AG09309 (cell line): ENCODE data around the gene VWA5B1.

Source experiments
- DNase-seq: peaks from one replicate; pipeline ENCODE4 v3.0.0-alpha.2; 2010; ENCODE audit warnings: low read depth
- H3K4me3 ChIP-seq: 2 replicates; pipeline ENCODE4 v1.5.1; 2011; ENCODE audit warnings: mild to moderate bottlenecking, low read depth, low read length, moderate library complexity; ENCODE audit not compliant: control insufficient read depth
- TF ChIP-seq, protein P1 (sequence below): IDR thresholded peaks from 2 replicates; pipeline ENCODE4 v1.5.1; 2011; ENCODE audit warnings: mild to moderate bottlenecking, low read depth, low read length, inconsistent platforms; ENCODE audit not compliant: insufficient read depth, control insufficient read depth; ENCODE audit errors: missing control alignments

Gene VWA5B1

DNA sequence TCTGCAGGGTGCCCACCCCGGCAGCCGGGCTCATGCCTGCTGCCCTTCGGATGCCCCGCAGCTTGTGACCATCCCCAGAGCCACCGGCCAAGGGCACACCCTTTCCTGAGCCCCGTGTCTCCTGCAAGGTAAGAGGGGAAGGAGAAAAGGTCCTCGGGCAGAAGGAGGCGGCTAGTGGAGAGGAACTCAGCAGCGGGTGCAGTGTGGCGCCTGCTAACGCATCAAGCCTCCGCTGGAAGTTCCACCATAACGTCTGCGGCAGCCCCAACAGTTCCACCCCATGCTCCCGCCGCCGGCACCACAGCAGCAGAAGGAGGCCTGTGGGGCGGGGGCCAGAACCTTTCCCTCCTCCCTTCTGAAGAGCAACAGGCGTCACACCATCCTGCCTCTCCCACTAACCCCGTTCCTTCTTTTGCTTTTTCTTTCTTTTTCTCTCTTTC, 990 bp downstream of the VWA5B1 start:
- H3K4me3 ChIP-seq: no peak overlapping the region
- DNase-seq: no peak
- TF ChIP-seq, protein P1, sequence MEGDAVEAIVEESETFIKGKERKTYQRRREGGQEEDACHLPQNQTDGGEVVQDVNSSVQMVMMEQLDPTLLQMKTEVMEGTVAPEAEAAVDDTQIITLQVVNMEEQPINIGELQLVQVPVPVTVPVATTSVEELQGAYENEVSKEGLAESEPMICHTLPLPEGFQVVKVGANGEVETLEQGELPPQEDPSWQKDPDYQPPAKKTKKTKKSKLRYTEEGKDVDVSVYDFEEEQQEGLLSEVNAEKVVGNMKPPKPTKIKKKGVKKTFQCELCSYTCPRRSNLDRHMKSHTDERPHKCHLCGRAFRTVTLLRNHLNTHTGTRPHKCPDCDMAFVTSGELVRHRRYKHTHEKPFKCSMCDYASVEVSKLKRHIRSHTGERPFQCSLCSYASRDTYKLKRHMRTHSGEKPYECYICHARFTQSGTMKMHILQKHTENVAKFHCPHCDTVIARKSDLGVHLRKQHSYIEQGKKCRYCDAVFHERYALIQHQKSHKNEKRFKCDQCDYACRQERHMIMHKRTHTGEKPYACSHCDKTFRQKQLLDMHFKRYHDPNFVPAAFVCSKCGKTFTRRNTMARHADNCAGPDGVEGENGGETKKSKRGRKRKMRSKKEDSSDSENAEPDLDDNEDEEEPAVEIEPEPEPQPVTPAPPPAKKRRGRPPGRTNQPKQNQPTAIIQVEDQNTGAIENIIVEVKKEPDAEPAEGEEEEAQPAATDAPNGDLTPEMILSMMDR: no peak

DNA sequence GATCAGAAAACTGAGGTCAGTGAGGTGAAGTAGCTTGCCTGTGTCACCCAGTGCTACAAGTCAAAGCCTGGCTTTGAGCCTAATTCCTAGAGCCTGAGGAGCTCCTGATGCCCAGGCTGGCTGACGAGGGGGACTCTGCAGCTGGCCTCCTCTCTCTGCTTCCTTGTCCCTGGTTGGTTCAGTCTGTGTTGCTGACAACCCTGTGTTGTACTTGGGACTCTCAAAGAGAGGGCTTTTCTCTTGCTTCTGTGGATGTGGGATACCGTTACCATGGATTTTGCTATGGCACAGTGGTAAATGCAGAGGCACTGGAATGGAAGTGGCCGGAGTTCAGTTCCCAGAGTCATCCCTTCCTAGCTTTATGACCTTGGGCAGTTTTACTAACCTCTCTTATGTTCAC, 8.0 kb downstream of the VWA5B1 start:
- TF ChIP-seq, protein P1: no peak

DNA sequence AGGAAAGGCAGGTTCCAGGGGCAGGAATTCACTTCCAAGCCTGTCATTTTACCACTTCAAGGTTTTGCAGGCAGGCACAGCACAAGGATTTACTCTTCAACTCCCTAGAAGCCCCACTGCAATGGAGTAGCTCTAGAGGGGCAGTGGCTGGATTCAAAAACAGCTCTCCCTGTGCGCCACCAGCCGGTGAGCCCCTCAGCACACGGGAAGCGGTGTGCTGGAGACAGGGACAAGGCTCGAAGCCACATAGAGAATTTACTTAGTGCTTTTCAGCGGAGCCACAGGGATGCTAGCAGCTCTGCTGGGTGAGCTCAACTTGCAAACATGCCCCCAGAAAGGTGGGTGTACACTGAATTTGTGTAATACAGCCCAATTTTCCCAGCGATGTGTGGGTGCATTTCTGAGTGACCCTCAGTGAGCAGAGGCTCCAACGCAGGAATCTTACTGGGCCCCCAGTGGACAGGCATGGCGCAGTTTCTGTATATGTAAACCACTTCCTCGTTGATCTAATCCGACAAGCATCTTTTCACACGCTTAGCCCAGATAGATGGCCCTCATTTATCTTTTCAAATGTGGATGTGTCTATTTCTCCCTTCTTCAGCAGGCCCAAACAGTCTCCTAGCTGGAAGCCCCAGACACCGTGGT, 10.9 kb downstream of the VWA5B1 start:
- no peak overlapping the region for H3K4me3 ChIP-seq
- TF ChIP-seq, protein P1: no peak
- no peak for DNase-seq

More for the DNA sequence above, 8.0 kb downstream of the VWA5B1 start:
- H3K4me3 ChIP-seq: no peak overlapping the region
- DNase-seq: no peak

DNA sequence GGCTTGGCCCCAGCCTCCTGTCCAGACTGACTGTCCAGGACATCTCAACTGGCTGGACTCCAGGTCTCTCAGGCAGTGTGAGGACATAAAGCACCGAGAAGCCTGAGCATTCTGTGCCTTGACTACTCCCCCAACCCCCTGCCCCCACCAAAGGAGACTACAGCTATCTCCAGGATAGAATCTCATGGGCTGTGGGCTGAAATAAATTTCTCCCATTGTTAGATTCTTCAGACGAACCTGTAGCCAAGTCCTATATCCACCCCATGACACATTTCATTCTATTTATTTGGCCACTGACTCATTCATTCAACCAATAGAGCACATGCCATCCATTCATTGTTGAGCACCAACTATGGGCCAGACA, 11.4 kb downstream of the VWA5B1 start:
- TF ChIP-seq, protein P1: no peak
- no peak overlapping the region for H3K4me3 ChIP-seq
- DNase-seq: no peak

DNA sequence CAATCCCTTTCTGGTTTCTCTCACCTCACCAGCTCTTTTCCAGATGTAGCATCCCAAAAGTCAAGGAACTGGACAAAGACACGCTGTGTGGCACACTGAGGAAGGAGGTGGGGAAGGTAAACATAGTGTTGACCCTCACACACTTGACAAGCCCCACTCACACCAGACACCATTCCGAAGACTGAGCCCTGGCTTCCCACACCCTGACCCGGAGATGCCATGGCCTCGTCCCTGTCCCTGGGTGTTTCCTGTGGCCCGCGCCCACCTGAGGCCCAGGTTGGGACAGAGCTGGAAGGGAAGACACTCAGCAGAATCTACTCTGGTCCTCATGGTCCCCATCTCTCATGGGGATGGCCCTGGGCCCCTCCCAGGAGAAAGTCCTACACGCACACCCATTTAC, 16.4 kb downstream of the VWA5B1 start:
- DNase-seq: no peak
- TF ChIP-seq, protein P1: no peak
- no peak overlapping the region for H3K4me3 ChIP-seq

DNA sequence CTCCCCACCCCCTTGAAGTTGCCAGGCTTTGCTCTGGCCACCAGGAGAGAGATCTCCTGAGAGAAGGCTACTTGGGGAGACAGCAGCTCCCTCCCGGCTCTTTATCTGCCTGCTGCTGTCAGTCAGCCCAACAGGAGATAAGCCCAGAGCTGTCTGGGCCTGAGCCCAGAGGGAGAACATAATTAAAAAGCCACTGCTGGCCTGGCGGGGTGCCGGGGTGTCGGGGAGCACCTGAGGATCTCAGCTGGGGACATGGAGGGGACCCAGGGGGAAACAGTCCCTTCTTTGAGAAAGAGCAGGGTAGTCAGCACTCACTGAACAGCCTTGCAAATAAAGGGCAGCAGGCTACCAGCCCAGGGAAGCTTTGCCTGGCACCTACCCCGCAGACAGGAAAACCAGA, 17.9 kb downstream of the VWA5B1 start:
- no peak overlapping the region for H3K4me3 ChIP-seq
- no peak for DNase-seq
- TF ChIP-seq, protein P1: no peak

GRCh38 chr1:20311289-20311688, 20.6 kb downstream of the VWA5B1 start:
- TF ChIP-seq, protein P1: no peak
- DNase-seq: no peak
- H3K4me3 ChIP-seq: no peak overlapping the region
